Stimulated activated CD4-positive, alpha-beta T cell treated with anti-CD3 and anti-CD28 coated beads, Interleukin-12 subunit alpha, Interleukin-12 subunit beta, amount 100 ng/mL, for 24 hours (primary cell): ENCODE data around the gene RPS4Y1.

Experiments
- DNase-seq, 2 experiments: peaks; one replicate each; pipeline ENCODE4 v3.0.0-alpha.2; 2020; ENCODE audit warnings: low read depth in 2 of 2

Gene RPS4Y1

DNA sequence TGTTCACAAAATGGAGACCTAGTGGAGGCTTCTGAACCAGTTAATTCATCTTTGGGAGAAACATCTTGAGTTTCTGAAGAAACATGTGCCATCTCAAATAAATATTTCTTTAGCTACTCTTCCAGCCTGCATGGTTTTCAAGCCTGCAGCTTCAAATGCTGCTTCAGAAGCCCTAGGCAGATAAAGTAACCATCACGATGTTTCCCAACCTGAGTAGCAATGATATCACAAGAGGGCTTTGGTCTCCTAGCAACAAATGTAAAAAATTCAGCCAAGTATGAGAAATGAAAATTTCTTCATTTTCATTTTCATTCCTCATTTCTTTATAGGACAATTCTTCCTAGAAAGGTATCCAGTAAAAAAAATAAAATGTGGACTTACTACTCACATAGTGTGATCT lies 42.2 kb downstream of the RPS4Y1 start:
- DNase-seq, result no peak

GRCh38 chrY:2885880-2886279 lies 44.5 kb downstream of the RPS4Y1 start:
- no peak for DNase-seq

DNA sequence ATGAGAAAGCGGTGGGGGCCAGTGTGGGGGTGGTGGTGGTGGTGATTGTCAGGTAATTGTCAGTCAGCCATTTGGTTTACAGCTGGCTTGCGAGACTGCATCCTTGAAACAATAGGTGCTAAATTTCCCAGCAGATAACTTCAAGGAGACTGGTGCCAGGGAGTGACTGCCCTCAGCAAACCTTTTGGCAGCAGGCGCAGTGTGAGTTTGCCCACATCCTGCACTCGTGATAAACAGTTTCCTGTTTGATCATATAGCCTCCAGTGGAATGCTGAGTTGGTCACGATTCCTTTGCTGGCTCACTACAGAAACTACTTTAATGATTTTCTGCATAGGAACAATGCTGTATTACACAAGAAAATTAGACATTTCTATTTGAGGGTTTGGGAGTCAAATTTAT lies 46.0 kb downstream of the RPS4Y1 start:
- DNase-seq, result no peak

DNA sequence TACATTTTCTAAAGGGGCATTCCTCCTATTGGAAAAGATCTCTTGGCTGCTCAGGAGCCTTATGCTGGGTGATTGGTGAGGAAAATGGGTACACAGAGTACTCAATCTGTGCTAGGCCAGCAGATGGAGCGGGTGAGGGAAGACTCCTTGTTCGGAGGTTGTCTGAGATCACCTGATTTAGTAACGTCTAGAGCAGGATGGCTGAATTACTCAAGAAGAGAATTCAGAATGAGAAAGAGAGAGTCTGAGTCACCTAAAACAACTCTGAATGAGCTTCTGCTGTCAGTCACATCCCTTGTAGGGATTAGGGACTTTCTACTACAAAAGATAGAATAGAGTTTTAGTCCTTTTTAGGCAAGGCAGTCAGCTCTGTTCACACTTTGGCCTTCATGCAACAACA lies 46.6 kb downstream of the RPS4Y1 start:
- DNase-seq, result no peak

GRCh38 chrY:2893471-2893870 lies 52.1 kb downstream of the RPS4Y1 start:
- no peak for DNase-seq

- DNase-seq, result no peak
Measured at GRCh38 chrY:2896050-2896449, 54.6 kb downstream of the RPS4Y1 start.

GRCh38 chrY:2907356-2907755 lies 66.0 kb downstream of the RPS4Y1 start:
- no peak for DNase-seq

DNA sequence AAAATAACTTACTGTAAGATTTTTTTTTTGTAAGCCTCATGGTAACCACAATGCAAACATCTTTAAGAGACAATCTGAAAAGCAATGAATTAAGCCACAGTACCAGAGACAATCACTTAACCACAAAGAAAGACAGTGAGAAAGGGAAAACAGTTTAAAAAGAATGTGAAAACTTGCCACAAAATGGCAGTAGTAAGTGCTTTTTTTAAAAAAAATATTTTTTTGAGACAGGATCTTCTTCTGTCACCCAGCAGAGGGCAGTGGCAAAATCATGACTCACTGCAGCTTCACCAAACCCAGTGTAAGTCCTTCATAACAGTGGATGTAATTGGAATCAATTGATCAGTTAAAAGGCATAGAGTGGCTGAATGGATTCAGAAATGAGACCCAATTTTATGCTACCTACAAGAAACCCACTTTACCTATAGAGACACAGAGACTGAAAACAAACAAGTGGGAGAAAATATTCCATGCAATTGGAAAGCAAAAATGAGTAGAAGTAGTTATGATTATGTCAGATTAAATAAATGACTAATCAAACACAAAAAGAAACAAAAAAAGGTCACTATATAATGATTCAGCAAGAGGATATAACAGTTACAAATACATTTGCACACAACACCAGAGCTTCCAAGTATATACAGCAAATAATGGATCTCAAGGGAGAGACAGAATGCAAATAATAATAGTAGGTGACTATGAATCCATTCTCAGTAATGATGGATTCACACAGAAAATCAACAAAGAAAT lies 71.8 kb downstream of the RPS4Y1 start:
- DNase-seq, result no peak
